ENCODE results near the gene SLC52A1. TPM values are rescaled to one million over a fixed set of nuclear protein-coding genes. Genes with fewer than 3 reads are reported as not detected.
"Not testable (repeated sequence)": the region's sequence is repeated elsewhere in the genome, so short reads cannot be mapped to it uniquely, and the experiment has no call there.

The SLC52A1 gene
- total RNA-seq, 4 donors from 2014 or later: not detected

DNA sequence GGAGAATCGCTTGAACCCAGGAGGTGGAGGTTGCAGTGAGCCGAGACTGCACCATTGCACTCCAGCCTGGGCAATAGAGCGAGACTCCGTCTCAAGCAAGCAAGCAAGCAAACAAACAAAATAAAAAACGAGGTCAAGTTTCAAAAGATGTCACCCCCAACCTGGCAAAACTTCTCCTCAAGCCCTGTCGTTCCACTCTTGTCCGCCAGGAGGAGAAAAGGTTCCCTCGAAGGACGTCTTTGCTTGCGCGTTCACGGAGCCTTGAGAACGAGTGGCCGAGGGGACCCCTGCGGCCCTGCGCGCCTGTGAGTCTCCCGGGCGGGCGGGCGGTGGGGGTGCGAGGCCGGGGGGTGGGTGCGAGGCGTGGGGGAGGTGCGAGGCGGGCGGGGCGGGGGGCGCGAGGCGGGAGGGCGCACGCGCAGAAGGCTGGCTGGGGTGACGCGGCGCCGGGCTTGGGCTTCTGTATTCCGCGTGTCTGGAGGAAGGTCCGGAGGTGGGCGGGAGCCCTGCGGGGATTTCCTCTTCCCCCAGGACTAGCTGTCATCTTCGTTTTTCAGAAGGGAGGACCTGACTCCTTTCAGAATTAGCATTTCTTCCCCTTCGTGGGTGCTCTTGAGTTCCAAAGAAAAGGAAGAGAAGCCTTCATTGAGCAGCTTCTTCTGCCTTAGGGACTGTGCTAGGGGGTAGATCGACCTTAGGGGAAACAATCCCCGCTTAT is 3.7 kb downstream of the SLC52A1 start:
- peak; percentile 95 for DNase-seq (ENCODE audit: extremely low spot score)
- intact Hi-C loops (cut with DNase I): loop anchor here (2.0 kb wide), 1 partner anchor 31 kb away; no protein-coding TSS in a partner anchor
- Histone ChIP-seq H3K4me1 (peaks cover 3 to 18% (median 14%) of the 10 kb centered on the region in 4 donors), H3K9me3 (no peaks in the 10 kb centered on the region), H3K36me3 (no peaks in the 10 kb centered on the region), H3K27me3 (peaks cover 0 to 25% (median 3%) of the 10 kb centered on the region in 4 donors), H3K4me3 (peak overlapping the region; percentile 55 to 68 (median 60)), H3K27ac (replicated peaks in 1 of 4) (peak overlapping the region; percentile 32 to 51 (median 46))
- TF ChIP-seq CTCF (IDR thresholded peaks at IDR 0.05) (peak; percentile 84 to 86 (median 84)), EP300 (IDR thresholded peaks at IDR 0.05) (no peak), POLR2AphosphoS5 (IDR thresholded peaks at IDR 0.05) (peak in 1 of 2 donors; percentile 17)
- 9% methylated on average over 16 of the region's 48 CpGs for WGBS

DNA sequence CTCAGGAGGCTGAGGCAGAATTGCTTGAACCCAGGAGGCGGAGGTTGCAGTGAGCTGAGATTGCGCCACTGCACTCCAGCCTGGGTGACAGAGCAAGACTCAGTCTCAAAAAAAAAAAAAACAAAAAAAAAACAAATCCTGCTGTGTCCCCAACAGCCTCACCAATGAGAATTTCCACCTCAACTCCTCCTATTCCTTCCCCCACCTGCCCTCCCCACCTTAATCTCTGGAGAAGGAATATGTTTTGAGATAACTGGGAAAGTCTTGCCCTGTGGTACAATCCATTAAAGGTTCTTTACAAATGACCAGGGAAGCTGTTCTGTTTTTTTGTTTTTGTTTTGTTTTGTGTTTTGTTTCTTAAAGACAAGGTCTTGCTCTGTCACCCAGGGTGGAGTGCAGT is 5.1 kb downstream of the SLC52A1 start:
- not testable (repeated sequence) for DNase-seq (ENCODE audit: extremely low spot score); H3K9me3 ChIP-seq; H3K27ac ChIP-seq (replicated peaks in 1 of 4); H3K4me3 ChIP-seq; H3K36me3 ChIP-seq
- Histone ChIP-seq H3K4me1 (peaks cover 3 to 13% (median 10%) of the 10 kb centered on the region in 4 donors), H3K27me3 (peaks cover 0 to 12% (median under 1%) of the 10 kb centered on the region in 4 donors)
- 91% methylated on average over 2 of the region's 2 CpGs for WGBS
- intact Hi-C loops (cut with DNase I): loop anchor here (2.0 kb wide), 1 partner anchor 33 kb away; no protein-coding TSS in a partner anchor

GRCh38 chr17:5027916-5028315 is 7.3 kb downstream of the SLC52A1 start:
- Histone ChIP-seq H3K4me1 (peaks cover 3 to 11% (median 9%) of the 10 kb centered on the region in 4 donors), H3K9me3 (no peaks in the 10 kb centered on the region), H3K36me3 (peaks cover 9 to 19% (median 16%) of the 10 kb centered on the region in 4 donors), H3K4me3 (no peak overlapping the region), H3K27me3 (no peaks in the 10 kb centered on the region), H3K27ac (replicated peaks in 1 of 4) (no peak overlapping the region)
- intact Hi-C loops (cut with DNase I): no loop called here
- DNase-seq (ENCODE audit: extremely low spot score): no peak
- TF ChIP-seq POLR2A (IDR thresholded peaks at IDR 0.05; ENCODE audit: low read depth) (no peak), CTCF (IDR thresholded peaks at IDR 0.05) (no peak), POLR2AphosphoS5 (IDR thresholded peaks at IDR 0.05) (no peak), EP300 (IDR thresholded peaks at IDR 0.05) (no peak)
- 63% methylated on average over 5 of the region's 5 CpGs for WGBS

GRCh38 chr17:5027299-5027698 is 7.9 kb downstream of the SLC52A1 start:
- intact Hi-C loops (cut with DNase I): no loop called here
- WGBS: 93% methylated on average over 6 of the region's 6 CpGs
- H3K4me3 ChIP-seq: no peak overlapping the region
- H3K36me3 ChIP-seq: peaks cover 13 to 25% (median 22%) of the 10 kb centered on the region in 4 donors
- DNase-seq (ENCODE audit: extremely low spot score): no peak
- no peak for TF ChIP-seq EP300 (IDR thresholded peaks at IDR 0.05)
- no peak for TF ChIP-seq POLR2AphosphoS5 (IDR thresholded peaks at IDR 0.05)
- TF ChIP-seq POLR2A (IDR thresholded peaks at IDR 0.05; ENCODE audit: low read depth): no peak
- TF ChIP-seq CTCF (IDR thresholded peaks at IDR 0.05): no peak
- no peaks in the 10 kb centered on the region for H3K27me3 ChIP-seq
- H3K27ac ChIP-seq (replicated peaks in 1 of 4): no peak overlapping the region
- no peaks in the 10 kb centered on the region for H3K9me3 ChIP-seq
- peaks cover 3 to 11% (median 9%) of the 10 kb centered on the region in 4 donors for H3K4me1 ChIP-seq

DNA sequence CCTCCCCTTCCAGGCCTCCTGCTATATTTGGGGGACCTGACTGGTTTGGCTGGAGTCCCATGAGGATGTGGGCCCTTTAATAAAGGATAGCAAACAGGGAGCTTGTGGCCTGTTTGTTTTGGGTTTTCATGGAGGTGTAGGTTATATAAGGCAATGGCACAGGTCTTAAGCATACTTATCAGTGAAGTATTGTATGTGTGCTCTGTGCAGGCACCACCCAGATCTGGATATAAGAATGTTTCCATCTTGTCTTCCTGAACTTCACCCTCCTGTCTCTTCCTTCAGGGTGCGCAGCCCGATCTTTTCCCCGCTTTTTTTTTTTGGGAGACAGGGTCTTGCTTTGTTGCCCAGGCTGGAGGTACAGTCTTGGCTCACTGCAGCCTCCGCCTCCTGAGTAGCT is 10.6 kb downstream of the SLC52A1 start:
- Histone ChIP-seq H3K9me3 (no peaks in the 10 kb centered on the region), H3K27ac (replicated peaks in 1 of 4) (no peak overlapping the region), H3K4me3 (no peak overlapping the region), H3K4me1 (no peaks in the 10 kb centered on the region), H3K27me3 (no peaks in the 10 kb centered on the region), H3K36me3 (peaks cover 36 to 52% (median 49%) of the 10 kb centered on the region in 4 donors)
- TF ChIP-seq POLR2A (IDR thresholded peaks at IDR 0.05; ENCODE audit: low read depth) (no peak), EP300 (IDR thresholded peaks at IDR 0.05) (no peak), POLR2AphosphoS5 (IDR thresholded peaks at IDR 0.05) (no peak), CTCF (IDR thresholded peaks at IDR 0.05) (no peak)
- 93% methylated on average over 4 of the region's 4 CpGs for WGBS
- DNase-seq (ENCODE audit: extremely low spot score): no peak
- intact Hi-C loops (cut with DNase I): loop anchor here (5.0 kb wide), 1 partner anchor 38 kb away; no protein-coding TSS in a partner anchor

Data from esophagus muscularis mucosa (tissue), 4 donors.